ENCODE data around the gene PAX4.

DNA sequence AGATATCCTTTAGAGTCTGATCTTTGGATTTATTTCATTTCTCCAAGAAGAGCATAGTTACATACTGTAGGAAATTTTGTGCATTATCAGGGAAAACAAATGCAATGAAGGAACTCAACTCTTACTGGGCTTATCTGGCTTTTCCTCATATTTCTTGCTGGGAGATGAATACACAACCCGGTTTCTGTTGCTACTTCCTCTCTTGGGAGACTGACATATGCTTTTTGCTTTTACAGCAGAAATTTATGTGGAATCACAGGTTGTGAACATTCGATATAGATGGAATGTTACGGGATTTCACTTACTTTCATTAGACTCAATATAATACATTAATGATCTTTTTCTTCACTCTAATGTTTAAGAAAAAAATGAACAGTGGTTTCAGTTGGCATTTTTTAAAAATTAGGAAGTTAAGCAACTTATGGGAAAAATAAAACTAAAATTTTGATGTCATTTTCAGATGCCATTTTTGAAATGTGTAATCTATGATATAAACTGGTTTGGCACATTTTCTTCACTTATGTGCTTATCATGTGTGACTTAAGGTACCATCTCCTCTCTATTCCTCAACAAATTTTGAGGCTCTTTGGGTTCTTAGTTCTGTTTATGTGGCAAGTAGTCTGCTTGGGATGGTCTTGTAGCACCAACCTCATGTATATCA lies 41.2 kb upstream of the PAX4 start:
- TF ChIP-seq, protein P1, sequence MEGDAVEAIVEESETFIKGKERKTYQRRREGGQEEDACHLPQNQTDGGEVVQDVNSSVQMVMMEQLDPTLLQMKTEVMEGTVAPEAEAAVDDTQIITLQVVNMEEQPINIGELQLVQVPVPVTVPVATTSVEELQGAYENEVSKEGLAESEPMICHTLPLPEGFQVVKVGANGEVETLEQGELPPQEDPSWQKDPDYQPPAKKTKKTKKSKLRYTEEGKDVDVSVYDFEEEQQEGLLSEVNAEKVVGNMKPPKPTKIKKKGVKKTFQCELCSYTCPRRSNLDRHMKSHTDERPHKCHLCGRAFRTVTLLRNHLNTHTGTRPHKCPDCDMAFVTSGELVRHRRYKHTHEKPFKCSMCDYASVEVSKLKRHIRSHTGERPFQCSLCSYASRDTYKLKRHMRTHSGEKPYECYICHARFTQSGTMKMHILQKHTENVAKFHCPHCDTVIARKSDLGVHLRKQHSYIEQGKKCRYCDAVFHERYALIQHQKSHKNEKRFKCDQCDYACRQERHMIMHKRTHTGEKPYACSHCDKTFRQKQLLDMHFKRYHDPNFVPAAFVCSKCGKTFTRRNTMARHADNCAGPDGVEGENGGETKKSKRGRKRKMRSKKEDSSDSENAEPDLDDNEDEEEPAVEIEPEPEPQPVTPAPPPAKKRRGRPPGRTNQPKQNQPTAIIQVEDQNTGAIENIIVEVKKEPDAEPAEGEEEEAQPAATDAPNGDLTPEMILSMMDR (IDR thresholded peaks at IDR 0.05), result no peak
- TF ChIP-seq POLR2AphosphoS5 (IDR thresholded peaks at IDR 0.05; ENCODE audit: low read depth, low read length) (no peak), EZH2phosphoT487 (IDR thresholded peaks at IDR 0.05; ENCODE audit: borderline replicate concordance, low read depth) (no peak), CHD2 (IDR thresholded peaks at IDR 0.05; ENCODE audit: low read length, partially characterized antibody) (no peak), YY1 (IDR thresholded peaks at IDR 0.05; ENCODE audit: low read depth) (no peak), EP300 (IDR thresholded peaks at IDR 0.05; ENCODE audit: borderline replicate concordance in 1 of 2, low read depth in 1 of 2, low read length in 1 of 2) (no peak), RAD21 (IDR thresholded peaks at IDR 0.05; ENCODE audit: low read length) (no peak), MXI1 (IDR thresholded peaks at IDR 0.05; ENCODE audit: low read depth, low read length) (no peak)
- TF ChIP-seq, protein P2, sequence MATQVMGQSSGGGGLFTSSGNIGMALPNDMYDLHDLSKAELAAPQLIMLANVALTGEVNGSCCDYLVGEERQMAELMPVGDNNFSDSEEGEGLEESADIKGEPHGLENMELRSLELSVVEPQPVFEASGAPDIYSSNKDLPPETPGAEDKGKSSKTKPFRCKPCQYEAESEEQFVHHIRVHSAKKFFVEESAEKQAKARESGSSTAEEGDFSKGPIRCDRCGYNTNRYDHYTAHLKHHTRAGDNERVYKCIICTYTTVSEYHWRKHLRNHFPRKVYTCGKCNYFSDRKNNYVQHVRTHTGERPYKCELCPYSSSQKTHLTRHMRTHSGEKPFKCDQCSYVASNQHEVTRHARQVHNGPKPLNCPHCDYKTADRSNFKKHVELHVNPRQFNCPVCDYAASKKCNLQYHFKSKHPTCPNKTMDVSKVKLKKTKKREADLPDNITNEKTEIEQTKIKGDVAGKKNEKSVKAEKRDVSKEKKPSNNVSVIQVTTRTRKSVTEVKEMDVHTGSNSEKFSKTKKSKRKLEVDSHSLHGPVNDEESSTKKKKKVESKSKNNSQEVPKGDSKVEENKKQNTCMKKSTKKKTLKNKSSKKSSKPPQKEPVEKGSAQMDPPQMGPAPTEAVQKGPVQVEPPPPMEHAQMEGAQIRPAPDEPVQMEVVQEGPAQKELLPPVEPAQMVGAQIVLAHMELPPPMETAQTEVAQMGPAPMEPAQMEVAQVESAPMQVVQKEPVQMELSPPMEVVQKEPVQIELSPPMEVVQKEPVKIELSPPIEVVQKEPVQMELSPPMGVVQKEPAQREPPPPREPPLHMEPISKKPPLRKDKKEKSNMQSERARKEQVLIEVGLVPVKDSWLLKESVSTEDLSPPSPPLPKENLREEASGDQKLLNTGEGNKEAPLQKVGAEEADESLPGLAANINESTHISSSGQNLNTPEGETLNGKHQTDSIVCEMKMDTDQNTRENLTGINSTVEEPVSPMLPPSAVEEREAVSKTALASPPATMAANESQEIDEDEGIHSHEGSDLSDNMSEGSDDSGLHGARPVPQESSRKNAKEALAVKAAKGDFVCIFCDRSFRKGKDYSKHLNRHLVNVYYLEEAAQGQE (IDR thresholded peaks at IDR 0.05; ENCODE audit: low read depth, low read length), result no peak
- TF ChIP-seq, protein P3, sequence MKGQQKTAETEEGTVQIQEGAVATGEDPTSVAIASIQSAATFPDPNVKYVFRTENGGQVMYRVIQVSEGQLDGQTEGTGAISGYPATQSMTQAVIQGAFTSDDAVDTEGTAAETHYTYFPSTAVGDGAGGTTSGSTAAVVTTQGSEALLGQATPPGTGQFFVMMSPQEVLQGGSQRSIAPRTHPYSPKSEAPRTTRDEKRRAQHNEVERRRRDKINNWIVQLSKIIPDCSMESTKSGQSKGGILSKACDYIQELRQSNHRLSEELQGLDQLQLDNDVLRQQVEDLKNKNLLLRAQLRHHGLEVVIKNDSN (IDR thresholded peaks at IDR 0.05; ENCODE audit: borderline replicate concordance, low read depth), result no peak
